Gastroesophageal sphincter (tissue), 3 donors: Measurements from ENCODE around the gene SHQ1.

Source experiments
- POLR2A ChIP-seq, 2 donors: fragments of 450-650 bp; IDR thresholded peaks; one replicate each; pipeline ENCODE4 v1.6.1; 2017; ENCODE audit warnings: antibody characterized with exemption in 2 of 2, mild to moderate bottlenecking in 2 of 2, moderate library complexity in 1 of 2
- TF ChIP-seq, protein P1 (sequence below), 4 experiments: fragments of 200-600 bp in 2 of 4; fragments of 450-650 bp in 2 of 4; sonication (generic) in 1 of 4; IDR thresholded peaks; one replicate each; pipeline ENCODE4 v1.5.1; 2017 to 2019; ENCODE audit warnings: antibody characterized with exemption in 4 of 4, mild to moderate bottlenecking in 2 of 4, moderate library complexity in 2 of 4

DNA sequence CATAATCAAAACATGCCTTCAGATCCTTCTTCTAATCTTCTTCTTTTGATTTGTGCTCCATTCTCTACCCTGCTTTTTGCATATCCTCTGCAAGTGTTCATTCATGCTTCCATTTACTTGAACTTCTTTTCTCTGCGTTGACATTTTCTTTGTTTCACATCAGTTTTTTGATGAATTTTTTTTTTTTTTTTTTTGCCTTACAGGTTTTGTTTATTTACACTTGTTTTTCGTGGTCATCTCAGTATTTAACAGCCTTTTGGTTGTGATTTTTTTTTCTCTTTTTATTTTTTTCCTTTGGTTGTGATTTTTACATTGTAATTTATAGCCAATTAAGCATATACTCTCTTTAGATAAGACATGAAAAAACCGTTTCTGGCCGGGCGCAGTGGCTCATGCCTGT, 11.8 kb upstream of the SHQ1 start:
- TF ChIP-seq, protein P1, sequence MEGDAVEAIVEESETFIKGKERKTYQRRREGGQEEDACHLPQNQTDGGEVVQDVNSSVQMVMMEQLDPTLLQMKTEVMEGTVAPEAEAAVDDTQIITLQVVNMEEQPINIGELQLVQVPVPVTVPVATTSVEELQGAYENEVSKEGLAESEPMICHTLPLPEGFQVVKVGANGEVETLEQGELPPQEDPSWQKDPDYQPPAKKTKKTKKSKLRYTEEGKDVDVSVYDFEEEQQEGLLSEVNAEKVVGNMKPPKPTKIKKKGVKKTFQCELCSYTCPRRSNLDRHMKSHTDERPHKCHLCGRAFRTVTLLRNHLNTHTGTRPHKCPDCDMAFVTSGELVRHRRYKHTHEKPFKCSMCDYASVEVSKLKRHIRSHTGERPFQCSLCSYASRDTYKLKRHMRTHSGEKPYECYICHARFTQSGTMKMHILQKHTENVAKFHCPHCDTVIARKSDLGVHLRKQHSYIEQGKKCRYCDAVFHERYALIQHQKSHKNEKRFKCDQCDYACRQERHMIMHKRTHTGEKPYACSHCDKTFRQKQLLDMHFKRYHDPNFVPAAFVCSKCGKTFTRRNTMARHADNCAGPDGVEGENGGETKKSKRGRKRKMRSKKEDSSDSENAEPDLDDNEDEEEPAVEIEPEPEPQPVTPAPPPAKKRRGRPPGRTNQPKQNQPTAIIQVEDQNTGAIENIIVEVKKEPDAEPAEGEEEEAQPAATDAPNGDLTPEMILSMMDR (IDR thresholded peaks at IDR 0.05): no peak
- TF ChIP-seq POLR2A (IDR thresholded peaks at IDR 0.05): no peak
